Panc1 (cell line): ENCODE measurements around the gene CALD1. TPM values are rescaled to one million over a fixed set of nuclear protein-coding genes. Genes with fewer than 3 reads are reported as not detected.

ENCODE experiments used
- ATAC-seq: fragments of 200-7000 bp; cut with Tn5 transposase; 2 replicates; pipeline ENCODE4 v1.9.1; 2020; ENCODE audit warnings: mild to moderate bottlenecking, moderate library complexity
- BruUV-seq: library from RNA; stranded (reverse); fragments of 400-500 nt; replicated peaks from 2 replicates; lab custom pipeline; 2021; lab: Mats Ljungman, UMichigan
- CTCF ChIA-PET: fragments of 300-600 bp; sonication (Branson Sonifier 250); formaldehyde crosslinking; loops from one replicate; lab custom pipeline; 2022; ENCODE audit warnings: antibody characterized with exemption; lab: Charles Lee
- POLR2A ChIA-PET: fragments of 300-600 bp; sonication (Branson Sonifier 250); formaldehyde crosslinking; loops from one replicate; lab custom pipeline; 2022; ENCODE audit warnings: antibody characterized with exemption; lab: Charles Lee
- DNase-seq: peaks from one replicate; pipeline ENCODE4 v3.0.0-alpha.2; 2010; ENCODE audit warnings: low read depth, low spot score
- H3K27ac ChIP-seq: 2 replicates; pipeline ENCODE4 v1.5.1; 2011; ENCODE audit warnings: mild to moderate bottlenecking, low read length, inconsistent platforms
- H3K27me3 ChIP-seq: fragments of 200-500 bp; sonication (Bioruptor generic); 2 replicates; pipeline ENCODE4 v1.6.0; 2014; ENCODE audit warnings: low read length, inconsistent platforms; ENCODE audit not compliant: control insufficient read depth, insufficient read depth
- H3K36me3 ChIP-seq: fragments of 200-500 bp; sonication (Bioruptor generic); 2 replicates; pipeline ENCODE4 v1.5.1; 2014; ENCODE audit warnings: inconsistent platforms, mild to moderate bottlenecking, low read length, moderate library complexity; ENCODE audit not compliant: control insufficient read depth, insufficient read depth
- H3K4me1 ChIP-seq: 2 replicates; pipeline ENCODE4 v1.5.1; 2011; ENCODE audit warnings: inconsistent platforms, mild to moderate bottlenecking, low read length, moderate library complexity; ENCODE audit not compliant: control insufficient read depth, insufficient read depth
- H3K4me3 ChIP-seq, 2 experiments: 2 replicates each; pipeline ENCODE4 v1.5.1; 2011 to 2012; ENCODE audit warnings: low read depth in 2 of 2, low read length in 2 of 2, mild to moderate bottlenecking in 2 of 2, inconsistent platforms in 1 of 2, moderate library complexity in 1 of 2
- H3K9me3 ChIP-seq: fragments of 200-500 bp; sonication (Bioruptor generic); 2 replicates; pipeline ENCODE4 v1.5.1; 2014; ENCODE audit warnings: low read depth, mild to moderate bottlenecking, inconsistent platforms, low read length, moderate library complexity; ENCODE audit not compliant: control insufficient read depth, insufficient read depth
- POLR2AphosphoS5 ChIP-seq: IDR thresholded peaks from 2 replicates; pipeline ENCODE4 v1.6.1; 2012; ENCODE audit warnings: mild to moderate bottlenecking, low read depth, low read length, moderate library complexity
- SIN3A ChIP-seq: IDR thresholded peaks from 2 replicates; pipeline ENCODE4 v1.6.1; 2012; ENCODE audit warnings: low read depth, mild to moderate bottlenecking, low read length, moderate library complexity, borderline replicate concordance; ENCODE audit not compliant: insufficient read depth
- TCF7L2 ChIP-seq: IDR thresholded peaks from 2 replicates; pipeline ENCODE4 v1.6.1; 2011; ENCODE audit warnings: mild to moderate bottlenecking, low read depth, low read length, inconsistent platforms
- in situ Hi-C: cut with HindIII; loops from 2 replicates; pipeline ENCODE4 v1.10.0; 2016; ENCODE audit warnings: low sequenced_read_pairs, low pct_unique_long_range_greater_than_20kb
- intact Hi-C: fragments of 100-400 bp; cut with micrococcal nuclease; formaldehyde crosslinking; loops from one replicate; pipeline ENCODE4 v1.10.0; 2022; ENCODE audit not compliant: unreplicated experiment
- total RNA-seq: library from RNA; stranded (reverse); gene quantifications from one replicate; pipeline ENCODE4 v1.2.1, GENCODE V29; 2021; ENCODE audit not compliant: unreplicated experiment
- TF ChIP-seq, protein P1 (sequence below), 2 experiments: IDR thresholded peaks; 2 replicates each; pipeline ENCODE4 v1.6.1; 2011 to 2012; ENCODE audit warnings: low read depth in 2 of 2, control low read depth in 1 of 2, low read length in 1 of 2, mild to moderate bottlenecking in 1 of 2, moderate library complexity in 1 of 2; ENCODE audit not compliant: insufficient read depth in 1 of 2
- TF ChIP-seq, protein P2 (sequence below): fragments of 450-650 bp; IDR thresholded peaks from 2 replicates; pipeline ENCODE4 v1.5.1; 2017; ENCODE audit warnings: mild to moderate bottlenecking

Gene CALD1
- total RNA-seq, 1 experiment from 2014 or later: 9.2 TPM

DNA sequence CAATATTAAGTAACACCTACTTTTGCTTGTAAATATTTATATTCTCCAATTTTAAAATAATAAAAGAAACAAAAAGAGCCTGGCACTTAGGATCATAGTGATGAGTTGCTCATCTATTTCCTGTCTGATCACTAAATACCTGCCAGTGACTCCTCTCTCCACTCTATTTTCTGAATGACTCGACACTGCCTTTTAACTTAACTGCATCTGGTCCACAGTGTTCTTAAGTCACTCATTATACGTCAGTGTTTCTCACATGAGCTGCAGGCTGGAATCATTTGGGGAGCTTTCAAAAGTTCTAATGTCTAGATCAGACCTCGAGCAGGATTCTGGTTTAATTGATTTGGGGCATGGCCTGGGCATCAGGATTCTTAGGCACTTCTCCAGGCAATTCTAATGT lies 128.9 kb downstream of the CALD1 start:
- in situ Hi-C loops: no loop called here
- DNase-seq: no peak
- no peaks in the 10 kb centered on the region for H3K27me3 ChIP-seq
- ATAC-seq: no peak
- CTCF ChIA-PET: no interaction called here
- intact Hi-C loops: no loop called here
- no peaks in the 10 kb centered on the region; the same call in 1 of the 2 replicates for H3K36me3 ChIP-seq
- TF ChIP-seq, protein P1, sequence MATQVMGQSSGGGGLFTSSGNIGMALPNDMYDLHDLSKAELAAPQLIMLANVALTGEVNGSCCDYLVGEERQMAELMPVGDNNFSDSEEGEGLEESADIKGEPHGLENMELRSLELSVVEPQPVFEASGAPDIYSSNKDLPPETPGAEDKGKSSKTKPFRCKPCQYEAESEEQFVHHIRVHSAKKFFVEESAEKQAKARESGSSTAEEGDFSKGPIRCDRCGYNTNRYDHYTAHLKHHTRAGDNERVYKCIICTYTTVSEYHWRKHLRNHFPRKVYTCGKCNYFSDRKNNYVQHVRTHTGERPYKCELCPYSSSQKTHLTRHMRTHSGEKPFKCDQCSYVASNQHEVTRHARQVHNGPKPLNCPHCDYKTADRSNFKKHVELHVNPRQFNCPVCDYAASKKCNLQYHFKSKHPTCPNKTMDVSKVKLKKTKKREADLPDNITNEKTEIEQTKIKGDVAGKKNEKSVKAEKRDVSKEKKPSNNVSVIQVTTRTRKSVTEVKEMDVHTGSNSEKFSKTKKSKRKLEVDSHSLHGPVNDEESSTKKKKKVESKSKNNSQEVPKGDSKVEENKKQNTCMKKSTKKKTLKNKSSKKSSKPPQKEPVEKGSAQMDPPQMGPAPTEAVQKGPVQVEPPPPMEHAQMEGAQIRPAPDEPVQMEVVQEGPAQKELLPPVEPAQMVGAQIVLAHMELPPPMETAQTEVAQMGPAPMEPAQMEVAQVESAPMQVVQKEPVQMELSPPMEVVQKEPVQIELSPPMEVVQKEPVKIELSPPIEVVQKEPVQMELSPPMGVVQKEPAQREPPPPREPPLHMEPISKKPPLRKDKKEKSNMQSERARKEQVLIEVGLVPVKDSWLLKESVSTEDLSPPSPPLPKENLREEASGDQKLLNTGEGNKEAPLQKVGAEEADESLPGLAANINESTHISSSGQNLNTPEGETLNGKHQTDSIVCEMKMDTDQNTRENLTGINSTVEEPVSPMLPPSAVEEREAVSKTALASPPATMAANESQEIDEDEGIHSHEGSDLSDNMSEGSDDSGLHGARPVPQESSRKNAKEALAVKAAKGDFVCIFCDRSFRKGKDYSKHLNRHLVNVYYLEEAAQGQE (IDR thresholded peaks at IDR 0.05; ENCODE audit: insufficient read depth in 1 of 2, low read depth in 2 of 2, low read length in 1 of 2): no peak
- POLR2A ChIA-PET: no interaction called here
- H3K4me1 ChIP-seq: no peaks in the 10 kb centered on the region
- H3K9me3 ChIP-seq: no peaks in the 10 kb centered on the region
- no peak overlapping the region for H3K4me3 ChIP-seq
- H3K27ac ChIP-seq: no peak overlapping the region
- BruUV-seq: no TSS peak

DNA sequence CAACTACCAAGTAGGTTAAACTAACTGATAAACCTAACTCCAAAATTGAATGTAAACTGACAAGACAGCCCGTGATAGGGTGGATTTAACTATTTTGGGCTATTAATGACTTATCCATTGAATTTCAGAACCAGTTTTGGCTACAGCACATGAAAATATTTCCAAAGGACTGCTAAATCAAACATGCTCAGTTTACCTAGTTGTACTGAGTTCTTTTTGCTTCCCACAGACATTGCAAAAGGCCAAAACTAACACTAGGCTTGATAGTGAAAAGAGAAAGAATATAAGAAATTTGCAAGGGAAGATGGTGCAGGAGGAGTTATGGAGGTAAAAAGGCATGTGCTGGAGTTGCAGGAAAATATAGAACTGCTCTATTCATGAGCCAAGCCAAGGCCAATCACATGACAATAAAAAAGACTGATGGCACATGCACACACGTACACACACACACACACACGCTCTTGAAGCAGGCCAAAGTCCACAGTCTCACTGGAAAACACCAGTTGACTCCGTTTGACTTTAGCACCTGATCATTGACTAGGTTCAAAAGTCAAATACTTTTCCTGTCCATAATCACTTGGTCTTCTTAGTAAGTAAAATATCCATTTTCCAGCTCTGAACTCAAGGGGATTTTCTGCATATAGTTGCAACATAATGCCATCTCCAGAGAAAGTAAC lies 130.9 kb downstream of the CALD1 start:
- CTCF ChIA-PET: no interaction called here
- in situ Hi-C loops: no loop called here
- H3K9me3 ChIP-seq: no peaks in the 10 kb centered on the region
- no peak overlapping the region for H3K4me3 ChIP-seq
- no TSS peak for BruUV-seq
- ATAC-seq (no peak), DNase-seq (no peak)
- no peaks in the 10 kb centered on the region for H3K27me3 ChIP-seq
- no peaks in the 10 kb centered on the region for H3K4me1 ChIP-seq
- intact Hi-C loops: no loop called here
- TF ChIP-seq TCF7L2: no peak
- TF ChIP-seq, protein P1 (IDR thresholded peaks at IDR 0.05; ENCODE audit: insufficient read depth in 1 of 2, low read depth in 2 of 2, low read length in 1 of 2): no peak
- no peaks in the 10 kb centered on the region; the same call in 1 of the 2 replicates for H3K36me3 ChIP-seq
- no peak overlapping the region for H3K27ac ChIP-seq
- POLR2A ChIA-PET: no interaction called here

DNA sequence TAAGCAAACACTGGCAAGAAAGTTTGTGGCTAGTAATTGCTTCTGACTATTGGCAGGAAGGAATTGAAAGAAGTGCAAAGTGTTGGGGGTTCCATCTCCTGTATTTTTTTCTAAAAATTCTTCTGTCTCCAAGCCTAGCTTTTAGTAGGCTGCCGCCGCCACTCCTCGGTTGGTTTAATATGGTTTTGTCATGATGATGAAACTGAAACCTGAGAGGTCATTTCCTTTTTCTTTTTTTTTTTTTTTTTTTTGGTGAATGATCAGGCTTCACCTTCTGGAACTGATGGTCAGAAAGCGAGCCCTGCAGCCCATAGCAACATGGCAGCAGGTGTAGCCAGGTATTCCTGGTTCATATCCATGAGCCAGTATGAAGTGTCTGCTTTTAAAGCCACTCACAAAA lies 131.5 kb downstream of the CALD1 start:
- POLR2A ChIA-PET: no interaction called here

More for the DNA sequence above, 131.5 kb downstream of the CALD1 start:
- no TSS peak for BruUV-seq
- intact Hi-C loops (no loop called here), in situ Hi-C loops (no loop called here)
- no peaks in the 10 kb centered on the region; the same call in 1 of the 2 replicates for H3K36me3 ChIP-seq
- ATAC-seq (no peak), DNase-seq (no peak)
- no peak overlapping the region for H3K27ac ChIP-seq
- H3K4me3 ChIP-seq: no peak overlapping the region
- H3K27me3 ChIP-seq: no peaks in the 10 kb centered on the region
- no peaks in the 10 kb centered on the region for H3K9me3 ChIP-seq
- CTCF ChIA-PET: no interaction called here
- H3K4me1 ChIP-seq: no peaks in the 10 kb centered on the region
- TF ChIP-seq, protein P2, sequence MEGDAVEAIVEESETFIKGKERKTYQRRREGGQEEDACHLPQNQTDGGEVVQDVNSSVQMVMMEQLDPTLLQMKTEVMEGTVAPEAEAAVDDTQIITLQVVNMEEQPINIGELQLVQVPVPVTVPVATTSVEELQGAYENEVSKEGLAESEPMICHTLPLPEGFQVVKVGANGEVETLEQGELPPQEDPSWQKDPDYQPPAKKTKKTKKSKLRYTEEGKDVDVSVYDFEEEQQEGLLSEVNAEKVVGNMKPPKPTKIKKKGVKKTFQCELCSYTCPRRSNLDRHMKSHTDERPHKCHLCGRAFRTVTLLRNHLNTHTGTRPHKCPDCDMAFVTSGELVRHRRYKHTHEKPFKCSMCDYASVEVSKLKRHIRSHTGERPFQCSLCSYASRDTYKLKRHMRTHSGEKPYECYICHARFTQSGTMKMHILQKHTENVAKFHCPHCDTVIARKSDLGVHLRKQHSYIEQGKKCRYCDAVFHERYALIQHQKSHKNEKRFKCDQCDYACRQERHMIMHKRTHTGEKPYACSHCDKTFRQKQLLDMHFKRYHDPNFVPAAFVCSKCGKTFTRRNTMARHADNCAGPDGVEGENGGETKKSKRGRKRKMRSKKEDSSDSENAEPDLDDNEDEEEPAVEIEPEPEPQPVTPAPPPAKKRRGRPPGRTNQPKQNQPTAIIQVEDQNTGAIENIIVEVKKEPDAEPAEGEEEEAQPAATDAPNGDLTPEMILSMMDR: no peak
- TF ChIP-seq TCF7L2: no peak
- no peak for TF ChIP-seq SIN3A
- no peak for TF ChIP-seq POLR2AphosphoS5
- TF ChIP-seq, protein P1 (IDR thresholded peaks at IDR 0.05; ENCODE audit: insufficient read depth in 1 of 2, low read depth in 2 of 2, low read length in 1 of 2): no peak
